Liver (tissue), 9 donors: ENCODE measurements around the gene PKN2. TPM values are rescaled to one million over a fixed set of nuclear protein-coding genes. Genes with fewer than 3 reads are reported as not detected.

Experiments
- DNase-seq: peaks from one replicate; pipeline ENCODE4 v3.0.0-alpha.2; 2017; ENCODE audit warnings: low spot score
- H3K27ac ChIP-seq, 2 donors: one replicate each; pipeline ENCODE4 v1.7.0; 2013; ENCODE audit warnings: inconsistent platforms in 2 of 2, low read length in 2 of 2, control low read depth in 1 of 2, low read depth in 1 of 2, mild to moderate bottlenecking in 1 of 2
- H3K27me3 ChIP-seq, 4 donors: one replicate each; pipeline versions ENCODE4 v1.6.1 to v1.7.0; 2013; ENCODE audit warnings: low read length in 3 of 4, inconsistent platforms in 1 of 4, mild to moderate bottlenecking in 1 of 4, moderate library complexity in 1 of 4; ENCODE audit not compliant: control insufficient read depth in 4 of 4, insufficient read depth in 4 of 4
- H3K36me3 ChIP-seq, 4 donors: one replicate each; pipeline versions ENCODE4 v1.6.1 to v1.7.0; 2013; ENCODE audit warnings: low read length in 3 of 4, mild to moderate bottlenecking in 3 of 4, low read depth in 1 of 4, moderate library complexity in 1 of 4; ENCODE audit not compliant: control insufficient read depth in 4 of 4, insufficient read depth in 3 of 4
- H3K4me1 ChIP-seq, 4 donors: one replicate each; pipeline versions ENCODE4 v1.6.1 to v1.7.0; 2013; ENCODE audit warnings: low read length in 3 of 4, mild to moderate bottlenecking in 3 of 4, moderate library complexity in 1 of 4; ENCODE audit not compliant: control insufficient read depth in 4 of 4, insufficient read depth in 4 of 4
- H3K4me3 ChIP-seq, 3 donors: one replicate each; pipeline versions ENCODE4 v1.6.1 to v1.7.0; 2013; ENCODE audit warnings: low read length in 3 of 3, control low read depth in 1 of 3, low read depth in 1 of 3, mild to moderate bottlenecking in 1 of 3
- H3K9ac ChIP-seq, 2 donors: one replicate each; pipeline ENCODE4 v1.7.0; 2013; ENCODE audit warnings: low read length in 2 of 2, mild to moderate bottlenecking in 2 of 2, moderate library complexity in 2 of 2, control low read depth in 1 of 2, low read depth in 1 of 2
- H3K9me3 ChIP-seq, 4 donors: one replicate each; pipeline versions ENCODE4 v1.6.1 to v1.7.0; 2013; ENCODE audit warnings: low read length in 3 of 4; ENCODE audit not compliant: control insufficient read depth in 4 of 4
- ATF3 ChIP-seq: IDR thresholded peaks from 2 replicates; pipeline ENCODE4 v1.6.1; 2016; ENCODE audit warnings: antibody characterized with exemption
- CTCF ChIP-seq: fragments of 150-350 bp; IDR thresholded peaks from 2 replicates; pipeline ENCODE4 v1.5.1; 2017; ENCODE audit warnings: improper control_type of control experiment, low read depth, low read length; ENCODE audit not compliant: missing input control
- EGR1 ChIP-seq, 2 donors: IDR thresholded peaks; 2 replicates each; pipeline ENCODE4 v1.6.1; 2016 to 2018; ENCODE audit warnings: antibody characterized with exemption in 2 of 2, low read depth in 2 of 2
- FOXA1 ChIP-seq: IDR thresholded peaks from 2 replicates; pipeline ENCODE4 v1.6.1; 2016; ENCODE audit warnings: antibody characterized with exemption
- FOXA2 ChIP-seq: IDR thresholded peaks from 2 replicates; pipeline ENCODE4 v1.6.1; 2016; ENCODE audit warnings: antibody characterized with exemption
- GABPA ChIP-seq, 2 donors: IDR thresholded peaks in 1 of 2; conservative IDR thresholded peaks in 1 of 2; 2 replicates each; pipeline ENCODE4 v1.6.1; 2016; ENCODE audit warnings: antibody characterized with exemption in 2 of 2, mild to moderate bottlenecking in 1 of 2, moderate library complexity in 1 of 2
- HNF4A ChIP-seq, 2 donors: conservative IDR thresholded peaks; 2 replicates each; pipeline ENCODE4 v1.6.1; 2016; ENCODE audit warnings: antibody characterized with exemption in 2 of 2, mild to moderate bottlenecking in 2 of 2
- HNF4G ChIP-seq: IDR thresholded peaks from 2 replicates; pipeline ENCODE4 v1.6.1; 2016; ENCODE audit warnings: antibody characterized with exemption
- JUND ChIP-seq, 2 donors: IDR thresholded peaks; 2 replicates each; pipeline ENCODE4 v1.6.1; 2016; ENCODE audit warnings: antibody characterized with exemption in 2 of 2
- MAX ChIP-seq: IDR thresholded peaks from 2 replicates; pipeline ENCODE4 v1.6.1; 2016; ENCODE audit warnings: antibody characterized with exemption
- NR2F2 ChIP-seq: IDR thresholded peaks from 2 replicates; pipeline ENCODE4 v1.6.1; 2016; ENCODE audit warnings: antibody characterized with exemption
- RAD21 ChIP-seq, 2 donors: IDR thresholded peaks; 2 replicates each; pipeline ENCODE4 v1.6.1; 2016; ENCODE audit warnings: antibody characterized with exemption in 2 of 2, mild to moderate bottlenecking in 2 of 2
- REST ChIP-seq: IDR thresholded peaks from 2 replicates; pipeline ENCODE4 v1.6.1; 2016; ENCODE audit warnings: antibody characterized with exemption, mild to moderate bottlenecking
- RXRA ChIP-seq, 2 donors: IDR thresholded peaks; 2 replicates each; pipeline ENCODE4 v1.6.1; 2017 to 2018; ENCODE audit warnings: antibody characterized with exemption in 2 of 2, mild to moderate bottlenecking in 1 of 2
- TAF1 ChIP-seq: conservative IDR thresholded peaks from 2 replicates; pipeline ENCODE4 v1.6.1; 2016; ENCODE audit warnings: antibody characterized with exemption, mild to moderate bottlenecking
- ZBTB33 ChIP-seq: IDR thresholded peaks from 2 replicates; pipeline ENCODE4 v1.6.1; 2016; ENCODE audit warnings: antibody characterized with exemption
- WGBS: extraction: QIAGEN DNeasy Blood & Tissue Kit; methylation state at CpG from one replicate; pipeline ENCODE4 v1.1.7; 2013; 5-methylcytosine and 5-hydroxymethylcytosine counted together
- polyA plus RNA-seq, 2 donors: library from polyadenylated mRNA; stranded (reverse) in 1 of 2; unstranded in 1 of 2; fragments of 200-250 nt in 1 of 2; fragments of >200 nt in 1 of 2; fragmentation: Nextera tagmentation in 1 of 2; extraction: Ambion mirVana in 1 of 2; gene quantifications; one replicate each; pipeline versions ENCODE4 v1.2.1 to v1.2.3, GENCODE V29; 2013 to 2015
- total RNA-seq, 2 donors: library from RNA; depleted of rRNA; stranded (reverse); fragments of >200 nt; gene quantifications; one replicate each; pipeline ENCODE4 v1.2.3, GENCODE V29; 2014
- donor health status: healthy.
- donor health status: healthy.
- donor health status: healthy.
- donor health status: healthy.
- donor health status: healthy.

PKN2 gene
- total and polyA plus RNA-seq, 4 donors, result 4.4 to 20.7 (median 13.3) TPM

GRCh38 chr1:88791192-88791591 is 107.1 kb downstream of the PKN2 start:
- WGBS, result 97% methylated on average over 4 of the region's 4 CpGs
- H3K27me3 ChIP-seq, result no peaks in the 10 kb centered on the region
- no peak overlapping the region for H3K4me3 ChIP-seq
- no peak overlapping the region for H3K27ac ChIP-seq
- peaks cover 4 to 30% (median 17%) of the 10 kb centered on the region in 4 donors for H3K36me3 ChIP-seq
- TF ChIP-seq CTCF (no peak), MAX (no peak), ZBTB33 (no peak), JUND (IDR thresholded peaks at IDR 0.05) (no peak), RAD21 (IDR thresholded peaks at IDR 0.05) (no peak), EGR1 (IDR thresholded peaks at IDR 0.05; ENCODE audit: low read depth in 2 of 2) (no peak), RXRA (IDR thresholded peaks at IDR 0.05) (no peak), REST (no peak), GABPA (IDR thresholded peaks at IDR 0.05 in 1 of 2, conservative IDR thresholded peaks at IDR 0.05 in 1 of 2) (no peak), FOXA2 (no peak), FOXA1 (no peak), HNF4A (conservative IDR thresholded peaks at IDR 0.05) (no peak), TAF1 (no peak), HNF4G (no peak)
- H3K9ac ChIP-seq, result no peak overlapping the region
- DNase-seq, result no peak
- H3K9me3 ChIP-seq, result no peaks in the 10 kb centered on the region
- no peaks in the 10 kb centered on the region for H3K4me1 ChIP-seq

- Histone ChIP-seq H3K27me3 (no peaks in the 10 kb centered on the region), H3K36me3 (peaks cover 4 to 13% (median 10%) of the 10 kb centered on the region in 4 donors), H3K27ac (no peak overlapping the region), H3K4me1 (no peaks in the 10 kb centered on the region), H3K4me3 (no peak overlapping the region), H3K9me3 (no peaks in the 10 kb centered on the region), H3K9ac (no peak overlapping the region)
- WGBS, result 88% methylated on average over 2 of the region's 2 CpGs
- no peak for DNase-seq
- no peak for TF ChIP-seq ZBTB33
- TF ChIP-seq NR2F2, result no peak
- no peak for TF ChIP-seq JUND (IDR thresholded peaks at IDR 0.05)
- TF ChIP-seq HNF4G, result no peak
- no peak for TF ChIP-seq ATF3
Measured at GRCh38 chr1:88799491-88799890, 115.4 kb downstream of the PKN2 start.
